Muscle layer of colon (tissue), 2 donors: ENCODE data around the gene ANO1.
A peak's percentile ranks its signal among the peaks of the same experiment; 100 is the strongest.

ENCODE experiments used
- H3K27ac ChIP-seq: one replicate; pipeline ENCODE4 v1.7.0; 2013; ENCODE audit warnings: low read depth, mild to moderate bottlenecking, low read length, moderate library complexity
- H3K27me3 ChIP-seq, 2 donors: one replicate each; pipeline ENCODE4 v1.7.0; 2013; ENCODE audit warnings: low read length in 2 of 2, mild to moderate bottlenecking in 2 of 2; ENCODE audit not compliant: insufficient read depth in 2 of 2, control insufficient read depth in 1 of 2
- H3K36me3 ChIP-seq: one replicate; pipeline ENCODE4 v1.7.0; 2013; ENCODE audit warnings: mild to moderate bottlenecking, low read length; ENCODE audit not compliant: insufficient read depth
- H3K4me1 ChIP-seq: one replicate; pipeline ENCODE4 v1.7.0; 2013; ENCODE audit warnings: mild to moderate bottlenecking, low read length; ENCODE audit not compliant: insufficient read depth
- H3K4me3 ChIP-seq, 2 donors: one replicate each; pipeline ENCODE4 v1.7.0; 2013; ENCODE audit warnings: low read length in 2 of 2, low read depth in 1 of 2, mild to moderate bottlenecking in 1 of 2, moderate library complexity in 1 of 2
- H3K9ac ChIP-seq: one replicate; pipeline ENCODE4 v1.7.0; 2013; ENCODE audit warnings: low read length
- H3K9me3 ChIP-seq: one replicate; pipeline ENCODE4 v1.7.0; 2013; ENCODE audit warnings: mild to moderate bottlenecking, low read length
- donor health status: abdominal sarcoma.
- donor health status: Adenocarcinoma of cecum.

Gene ANO1

DNA sequence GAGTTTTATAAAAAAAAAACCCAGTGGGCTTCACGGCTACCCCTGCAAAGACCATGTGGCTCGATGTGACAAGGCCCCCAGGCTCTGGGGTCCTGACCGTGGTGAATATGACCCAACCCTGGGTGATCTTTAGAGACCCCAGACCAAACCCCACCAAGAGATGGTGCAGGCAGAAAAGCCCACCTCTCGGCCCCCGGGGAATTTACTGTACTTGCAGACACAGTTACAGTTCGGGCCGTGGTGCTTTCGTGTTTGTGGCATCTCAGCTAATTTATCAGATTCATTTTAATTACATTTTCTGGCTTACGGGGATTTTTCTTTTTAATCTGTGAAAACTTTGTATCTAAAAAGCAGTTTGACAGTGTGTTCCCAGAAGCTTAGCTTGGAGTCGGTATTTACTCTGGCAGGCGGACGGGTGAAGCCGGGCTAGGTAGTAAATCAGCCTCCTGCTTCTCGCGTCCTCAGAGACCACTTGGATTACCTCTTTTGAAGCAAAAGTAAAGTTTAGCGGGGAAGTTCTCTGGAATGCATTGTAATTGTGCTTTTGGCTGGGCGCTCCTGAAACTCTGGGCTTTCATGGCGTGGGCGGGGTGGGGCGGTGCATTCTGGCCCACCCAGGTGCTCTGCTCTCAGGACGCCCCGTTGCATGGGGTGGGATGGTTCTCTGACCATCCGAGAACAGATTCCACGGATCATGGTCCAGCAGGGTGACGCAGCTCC, 25.3 kb downstream of the ANO1 start:
- no peaks in the 10 kb centered on the region for H3K36me3 ChIP-seq
- H3K9ac ChIP-seq = no peak overlapping the region
- peaks cover 27% of the 10 kb centered on the region for H3K4me1 ChIP-seq
- H3K27me3 ChIP-seq = peaks cover 0 to 7% of the 10 kb centered on the region in 2 donors
- H3K4me3 ChIP-seq = no peak overlapping the region
- H3K9me3 ChIP-seq = no peaks in the 10 kb centered on the region
- no peak overlapping the region for H3K27ac ChIP-seq

DNA sequence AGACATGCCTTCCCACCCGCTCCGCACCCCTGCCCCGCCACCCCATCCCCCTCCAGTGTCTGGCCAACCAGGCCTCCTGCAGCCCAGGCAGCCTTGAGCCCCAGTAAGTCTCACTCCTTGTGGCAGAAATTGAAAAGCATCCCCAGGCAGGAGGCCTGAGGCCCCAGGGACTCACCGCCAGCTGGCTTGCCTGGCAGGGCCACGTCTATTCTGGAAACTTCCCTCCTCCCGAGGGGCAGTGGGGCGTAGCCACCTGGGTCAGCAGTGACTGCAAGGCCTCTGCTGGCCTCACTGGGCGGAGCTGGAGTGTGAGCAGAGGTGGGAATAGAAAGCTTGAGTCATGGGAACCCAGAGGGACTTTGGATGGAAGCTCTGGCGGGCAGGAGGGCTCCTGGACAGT, 26.3 kb downstream of the ANO1 start:
- Histone ChIP-seq H3K27me3 (peaks cover 0 to 7% of the 10 kb centered on the region in 2 donors), H3K9ac (no peak overlapping the region), H3K4me3 (no peak overlapping the region), H3K27ac (no peak overlapping the region), H3K4me1 (peaks cover 37% of the 10 kb centered on the region), H3K36me3 (no peaks in the 10 kb centered on the region), H3K9me3 (no peaks in the 10 kb centered on the region)

DNA sequence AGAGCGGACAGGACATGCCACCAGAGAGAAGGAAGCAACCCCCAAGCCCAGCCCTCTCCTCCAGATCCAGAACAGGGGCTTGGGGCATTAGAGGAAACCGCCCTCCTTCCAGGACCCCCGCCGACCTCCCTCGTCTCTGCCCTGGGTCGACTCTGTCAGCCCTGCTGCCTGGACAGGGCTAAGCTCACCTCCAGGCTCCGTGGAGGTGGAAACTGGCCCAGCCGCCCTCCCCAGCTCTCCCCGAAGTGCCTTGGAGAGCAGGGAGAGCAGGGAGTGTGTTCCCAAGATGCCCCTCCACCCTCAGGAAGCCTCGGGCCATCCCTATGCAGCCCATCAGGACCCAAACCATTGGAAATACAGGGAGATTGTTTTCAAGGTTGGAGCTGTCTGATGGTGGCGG, 26.8 kb downstream of the ANO1 start:
- Histone ChIP-seq H3K9ac (no peak overlapping the region), H3K4me3 (no peak overlapping the region), H3K9me3 (no peaks in the 10 kb centered on the region), H3K27ac (no peak overlapping the region), H3K36me3 (no peaks in the 10 kb centered on the region), H3K4me1 (peaks cover 37% of the 10 kb centered on the region), H3K27me3 (peaks cover 0 to 7% of the 10 kb centered on the region in 2 donors)

DNA sequence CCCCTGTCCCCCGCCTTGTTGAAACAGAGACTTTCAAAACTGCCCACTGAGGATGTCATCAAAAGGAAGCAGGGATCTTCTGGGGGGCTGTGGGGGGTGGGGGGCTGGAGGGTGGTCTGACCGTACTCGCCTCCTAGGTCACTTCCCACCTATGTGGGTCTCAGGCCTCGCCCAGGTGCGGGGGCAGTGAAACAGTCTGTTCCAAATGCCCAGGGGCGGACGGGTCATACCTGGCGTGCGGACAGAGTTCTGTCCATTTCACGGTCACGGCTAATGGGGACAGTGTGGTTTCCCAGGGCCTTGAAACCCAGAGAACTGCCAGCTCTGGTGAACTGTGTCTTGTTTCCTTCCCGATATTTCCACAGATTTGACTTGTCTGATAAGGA, 27.2 kb downstream of the ANO1 start:
- Histone ChIP-seq H3K9me3 (no peaks in the 10 kb centered on the region), H3K27me3 (peaks cover 0 to 6% of the 10 kb centered on the region in 2 donors), H3K36me3 (no peaks in the 10 kb centered on the region), H3K4me1 (peaks cover 37% of the 10 kb centered on the region), H3K27ac (no peak overlapping the region), H3K4me3 (no peak overlapping the region), H3K9ac (no peak overlapping the region)

GRCh38 chr11:70105755-70106571, 27.8 kb downstream of the ANO1 start:
- Histone ChIP-seq H3K4me3 (no peak overlapping the region), H3K27me3 (no peaks in the 10 kb centered on the region), H3K9me3 (no peaks in the 10 kb centered on the region), H3K4me1 (peaks cover 37% of the 10 kb centered on the region), H3K9ac (no peak overlapping the region), H3K36me3 (no peaks in the 10 kb centered on the region), H3K27ac (peak overlapping the region; percentile 42)

- no peaks in the 10 kb centered on the region for H3K9me3 ChIP-seq
- H3K9ac ChIP-seq = no peak overlapping the region
- peak overlapping the region; percentile 42 for H3K27ac ChIP-seq
- H3K36me3 ChIP-seq = no peaks in the 10 kb centered on the region
- no peaks in the 10 kb centered on the region for H3K27me3 ChIP-seq
- H3K4me3 ChIP-seq = no peak overlapping the region
- peaks cover 37% of the 10 kb centered on the region for H3K4me1 ChIP-seq
These were observed 28.6 kb downstream of the ANO1 start for GRCh38 chr11:70106757-70107156.

GRCh38 chr11:70107191-70107590, 29.1 kb downstream of the ANO1 start:
- Histone ChIP-seq H3K9me3 (no peaks in the 10 kb centered on the region), H3K9ac (no peak overlapping the region), H3K36me3 (no peaks in the 10 kb centered on the region), H3K4me3 (no peak overlapping the region), H3K27me3 (no peaks in the 10 kb centered on the region), H3K4me1 (peaks cover 37% of the 10 kb centered on the region), H3K27ac (no peak overlapping the region)

DNA sequence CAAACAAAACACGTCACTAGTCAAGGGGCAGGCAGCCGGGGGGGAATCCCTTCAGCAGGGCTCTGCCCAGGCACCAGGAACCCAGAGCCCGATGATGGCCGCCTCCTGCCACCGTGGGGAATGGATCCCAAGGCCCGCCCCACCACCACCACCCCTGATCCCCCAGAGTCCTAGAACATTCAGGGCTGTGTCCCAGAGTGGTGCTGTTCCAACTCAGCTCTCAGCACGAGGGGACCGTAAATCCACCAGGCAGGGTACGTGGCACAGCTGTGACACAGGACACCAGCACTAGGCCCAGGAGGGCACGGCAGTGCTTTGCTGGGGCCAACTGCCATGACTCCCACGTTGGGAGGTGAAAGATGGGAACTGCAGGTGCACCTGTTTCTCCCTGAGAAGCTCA, 29.6 kb downstream of the ANO1 start:
- H3K27me3 ChIP-seq = no peaks in the 10 kb centered on the region
- no peaks in the 10 kb centered on the region for H3K36me3 ChIP-seq
- no peaks in the 10 kb centered on the region for H3K9me3 ChIP-seq
- H3K4me3 ChIP-seq = no peak overlapping the region
- H3K4me1 ChIP-seq = peaks cover 37% of the 10 kb centered on the region
- H3K9ac ChIP-seq = no peak overlapping the region
- no peak overlapping the region for H3K27ac ChIP-seq

DNA sequence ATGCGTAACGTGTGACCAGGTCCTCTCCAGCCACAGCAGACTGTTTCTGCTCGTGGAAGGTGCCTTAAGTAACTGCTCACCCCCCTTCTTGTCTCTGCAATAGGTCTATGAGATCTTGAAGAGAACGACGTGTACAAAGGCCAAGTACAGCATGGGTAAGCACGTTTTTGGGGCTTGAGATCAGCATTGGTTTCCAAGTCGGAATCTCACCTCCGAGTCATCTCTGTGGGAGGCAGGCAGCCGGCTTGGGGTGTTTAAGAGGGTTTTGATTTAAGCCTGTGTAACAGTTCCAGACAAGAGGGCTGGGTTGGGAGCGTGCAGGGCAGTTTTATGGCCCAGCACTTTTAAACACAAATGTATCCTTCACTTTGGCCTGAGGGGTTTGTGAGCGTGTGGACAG, 30.1 kb downstream of the ANO1 start:
- no peaks in the 10 kb centered on the region for H3K27me3 ChIP-seq
- H3K9me3 ChIP-seq = no peaks in the 10 kb centered on the region
- H3K36me3 ChIP-seq = no peaks in the 10 kb centered on the region
- H3K9ac ChIP-seq = no peak overlapping the region
- peak overlapping the region; percentile 46 for H3K27ac ChIP-seq
- peaks cover 37% of the 10 kb centered on the region for H3K4me1 ChIP-seq
- H3K4me3 ChIP-seq = no peak overlapping the region

DNA sequence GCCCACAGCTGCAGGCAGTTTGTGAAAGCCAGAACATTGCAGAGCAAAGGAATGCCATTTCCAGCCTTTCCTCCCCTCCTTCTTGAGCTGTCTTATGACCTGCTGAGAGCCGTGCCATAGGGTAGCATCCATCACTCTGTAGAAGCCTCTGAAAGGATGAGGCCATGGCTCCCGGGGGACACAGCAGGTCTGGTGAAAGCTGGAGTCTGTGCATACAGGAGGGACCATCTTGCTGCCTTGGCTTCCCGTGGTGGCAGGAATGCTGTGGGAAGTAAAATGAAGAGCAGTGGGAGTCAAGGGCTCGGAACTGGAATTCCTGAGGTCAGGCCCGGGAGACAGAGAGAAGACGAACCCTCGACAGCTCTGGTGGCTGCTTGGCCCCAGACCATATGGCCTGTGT, 30.9 kb downstream of the ANO1 start:
- Histone ChIP-seq H3K9ac (no peak overlapping the region), H3K4me3 (no peak overlapping the region), H3K9me3 (no peaks in the 10 kb centered on the region), H3K27me3 (no peaks in the 10 kb centered on the region), H3K27ac (no peak overlapping the region), H3K4me1 (peaks cover 37% of the 10 kb centered on the region), H3K36me3 (no peaks in the 10 kb centered on the region)

GRCh38 chr11:70109903-70110302, 31.8 kb downstream of the ANO1 start:
- Histone ChIP-seq H3K27me3 (no peaks in the 10 kb centered on the region), H3K4me1 (peaks cover 37% of the 10 kb centered on the region), H3K9me3 (no peaks in the 10 kb centered on the region), H3K36me3 (no peaks in the 10 kb centered on the region), H3K9ac (no peak overlapping the region), H3K27ac (no peak overlapping the region), H3K4me3 (no peak overlapping the region)
